B cell (primary cell): Measurements from ENCODE around the gene CELF6. TPM values are rescaled to one million over a fixed set of nuclear protein-coding genes. Genes with fewer than 3 reads are reported as not detected.

Source experiments
- ATAC-seq: fragments of 200-7000 bp; cut with Tn5 transposase; one replicate; pipeline ENCODE4 v1.10.0; 2021; ENCODE audit warnings: low read depth, mild to moderate bottlenecking, moderate number of reproducible peaks, moderate library complexity
- CTCF ChIA-PET: fragments of 350-600 bp; sonication (Branson Sonifier 250); formaldehyde crosslinking; loops from one replicate; lab custom pipeline; 2021; ENCODE audit warnings: antibody characterized with exemption, inconsistent platforms; lab: Charles Lee
- POLR2A ChIA-PET: fragments of 350-600 bp; sonication (Branson Sonifier 250); formaldehyde crosslinking; loops from one replicate; lab custom pipeline; 2021; ENCODE audit warnings: antibody characterized with exemption; lab: Charles Lee
- DNase-seq: peaks from one replicate; pipeline ENCODE4 v3.0.0; 2013
- H2AFZ ChIP-seq: 2 replicates; pipeline ENCODE4 v1.6.1; 2012; ENCODE audit warnings: mild to moderate bottlenecking, low read depth, low read length; ENCODE audit not compliant: insufficient read depth, poor library complexity, severe bottlenecking
- H3K27ac ChIP-seq, 2 donors: 1 replicate in 1 of 2; 2 replicates in 1 of 2; pipeline ENCODE4 v1.5.1; 2012 to 2013; ENCODE audit warnings: low read length in 2 of 2, mild to moderate bottlenecking in 2 of 2, moderate library complexity in 1 of 2
- H3K27me3 ChIP-seq, 4 experiments: fragments of 200-600 bp in 1 of 4; sonication (generic) in 1 of 4; replicated peaks in 1 of 4; 1 replicate in 2 of 4; 2 replicates in 2 of 4; pipeline versions ENCODE4 v1.6.1 to v1.7.0; 2013 to 2016; ENCODE audit warnings: low read length in 3 of 4, mild to moderate bottlenecking in 2 of 4, mixed read lengths in 1 of 4, moderate library complexity in 1 of 4; ENCODE audit not compliant: insufficient read depth in 4 of 4, control insufficient read depth in 3 of 4; ENCODE audit errors: control extremely low read depth in 1 of 4
- H3K36me3 ChIP-seq, 2 experiments: replicated peaks in 1 of 2; 1 replicate in 1 of 2; 2 replicates in 1 of 2; pipeline versions ENCODE4 v1.6.1 to v1.7.1; 2013; ENCODE audit warnings: low read length in 1 of 2; ENCODE audit not compliant: insufficient read depth in 2 of 2, control insufficient read depth in 1 of 2; ENCODE audit errors: control extremely low read depth in 1 of 2, extremely low read depth in 1 of 2
- H3K4me1 ChIP-seq, 2 donors: fragments of 200-600 bp in 1 of 2; sonication (generic) in 1 of 2; 1 replicate in 1 of 2; 2 replicates in 1 of 2; pipeline versions ENCODE4 v1.5.1 to v1.6.1; 2013 to 2017; ENCODE audit warnings: low read length in 2 of 2; ENCODE audit not compliant: control insufficient read depth in 2 of 2, insufficient read depth in 2 of 2
- H3K4me2 ChIP-seq: replicated peaks from 2 replicates; pipeline ENCODE3; 2012; ENCODE audit warnings: mild to moderate bottlenecking, low read depth, low read length; ENCODE audit not compliant: poor library complexity, severe bottlenecking
- H3K4me3 ChIP-seq, 5 experiments: fragments of 200-600 bp in 1 of 5; sonication (generic) in 1 of 5; 1 replicate in 3 of 5; 2 replicates in 2 of 5; pipeline versions ENCODE4 v1.5.1 to v1.7.0; 2011 to 2016; ENCODE audit warnings: low read length in 4 of 5, mild to moderate bottlenecking in 4 of 5, low read depth in 2 of 5, control low read depth in 1 of 5, moderate library complexity in 1 of 5; ENCODE audit not compliant: insufficient read depth in 1 of 5; ENCODE audit errors: control extremely low read depth in 1 of 5, extremely low read depth in 1 of 5
- H3K79me2 ChIP-seq: fragments of 200-600 bp; sonication (generic); one replicate; pipeline ENCODE4 v1.6.0; 2016; ENCODE audit warnings: low read length; ENCODE audit not compliant: control insufficient read depth, insufficient read depth
- H3K9ac ChIP-seq: fragments of 200-600 bp; sonication (generic); 2 replicates; pipeline ENCODE4 v1.6.1; 2017; ENCODE audit warnings: mild to moderate bottlenecking, low read length, moderate library complexity
- H3K9me3 ChIP-seq, 3 donors: one replicate each; pipeline versions ENCODE4 v1.6.1 to v1.7.1; 2013; ENCODE audit warnings: low read length in 2 of 3; ENCODE audit not compliant: control insufficient read depth in 2 of 3, insufficient read depth in 1 of 3; ENCODE audit errors: control extremely low read depth in 1 of 3
- H4K20me1 ChIP-seq: 2 replicates; pipeline ENCODE4 v1.6.0; 2012; ENCODE audit warnings: mild to moderate bottlenecking, low read length; ENCODE audit not compliant: insufficient read depth, control insufficient read depth, poor library complexity, severe bottlenecking
- H3K27ac Mint-ChIP-seq: one replicate; pipeline ENCODE4 v1.8.0; 2021; ENCODE audit warnings: mixed read lengths
- H3K27me3 Mint-ChIP-seq: one replicate; pipeline ENCODE4 v1.8.0; 2021; ENCODE audit warnings: mixed read lengths
- H3K4me1 Mint-ChIP-seq: one replicate; pipeline ENCODE4 v1.8.0; 2021; ENCODE audit warnings: mixed read lengths
- H3K4me3 Mint-ChIP-seq: one replicate; pipeline ENCODE4 v1.8.0; 2021; ENCODE audit warnings: mixed read lengths
- H3K9me3 Mint-ChIP-seq: one replicate; pipeline ENCODE4 v1.8.0; 2022; ENCODE audit warnings: mixed read lengths; ENCODE audit not compliant: insufficient read depth
- CTCF ChIP-seq: fragments of 200-600 bp; IDR thresholded peaks from one replicate; pipeline ENCODE4 v1.8.0; 2022; ENCODE audit warnings: antibody characterized with exemption, mild to moderate bottlenecking
- EZH2 ChIP-seq: IDR thresholded peaks from 2 replicates; pipeline ENCODE4 v1.6.1; 2012; ENCODE audit warnings: borderline replicate concordance, low read depth, mild to moderate bottlenecking, moderate library complexity, low read length; ENCODE audit not compliant: insufficient read depth, poor library complexity, severe bottlenecking
- WGBS: methylation state at CpG from one replicate; pipeline ENCODE4 v1.1.5; 2013; ENCODE audit warnings: missing lambda C conversion rate; ENCODE audit not compliant: insufficient coverage; 5-methylcytosine and 5-hydroxymethylcytosine counted together
- intact Hi-C: fragments of 100-400 bp; cut with micrococcal nuclease; formaldehyde crosslinking; loops from one replicate; pipeline ENCODE4 v1.10.0; 2022
- polyA plus RNA-seq: library from polyadenylated mRNA; depleted of rRNA; stranded (reverse); fragments of >200 nt; gene quantifications from 2 replicates; pipeline ENCODE4 v1.2.3, GENCODE V29; 2012
- total RNA-seq, 2 donors: library from RNA; stranded (reverse); fragments of 120-200 nt in 1 of 2; gene quantifications; 1 replicate in 1 of 2; 2 replicates in 1 of 2; pipeline versions ENCODE4 v1.2.3 to v1.2.4, GENCODE V29; 2013 to 2022

The CELF6 gene
- total and polyA plus RNA-seq, 2 donors (not counting 1 experiment from before 2014, with no cell fraction given): 5.3 to 8.5 TPM

GRCh38 chr15:72340366-72340765 lies 20.4 kb upstream of the CELF6 start:
- no peak overlapping the region for H3K27ac Mint-ChIP-seq
- ChIA-PET POLR2A (no interaction called here), CTCF (interaction anchor here (0.5 to 1.5 kb wide), 7 partner anchors 12 to 932 kb away, joined by 3 to 4 read pairs (median 3); no protein-coding TSS in a partner anchor)

GRCh38 chr15:72339777-72340177 lies 19.8 kb upstream of the CELF6 start:
- Mint-ChIP-seq H3K4me1 (no peaks in the 10 kb centered on the region), H3K9me3 (no peaks in the 10 kb centered on the region), H3K4me3 (no peak overlapping the region), H3K27me3 (no peaks in the 10 kb centered on the region), H3K27ac (no peak overlapping the region)
- no peak overlapping the region for H3K27ac ChIP-seq
- TF ChIP-seq EZH2: no peak
- no peak for TF ChIP-seq CTCF
- H3K4me1 ChIP-seq: no peaks in the 10 kb centered on the region
- H2AFZ ChIP-seq: no peak overlapping the region
- intact Hi-C loops: no loop called here
- no peaks in the 10 kb centered on the region for H3K27me3 ChIP-seq
- POLR2A ChIA-PET: no interaction called here
- no peaks in the 10 kb centered on the region for H3K9me3 ChIP-seq
- DNase-seq (no peak), ATAC-seq (no peak)
- no peak overlapping the region for H3K4me3 ChIP-seq
- H3K9ac ChIP-seq: no peak overlapping the region
- H3K36me3 ChIP-seq: peaks cover 5 to 34% of the 10 kb centered on the region in 2 experiments
- CTCF ChIA-PET: interaction anchor here (0.6 to 1.5 kb wide), 4 partner anchors 97 to 194 kb away, joined by 3 to 4 read pairs (median 3); no protein-coding TSS in a partner anchor
- no peaks in the 10 kb centered on the region for H4K20me1 ChIP-seq
- WGBS: 85% methylated on average over 3 of the region's 3 CpGs
- H3K79me2 ChIP-seq: no peaks in the 10 kb centered on the region
- no peak overlapping the region for H3K4me2 ChIP-seq

More at GRCh38 chr15:72340366-72340765, 20.4 kb upstream of the CELF6 start:
- ATAC-seq: no peak
- Histone ChIP-seq H3K79me2 (no peaks in the 10 kb centered on the region), H4K20me1 (no peaks in the 10 kb centered on the region), H2AFZ (no peak overlapping the region), H3K27ac (no peak overlapping the region), H3K27me3 (no peaks in the 10 kb centered on the region), H3K4me1 (no peaks in the 10 kb centered on the region), H3K4me3 (no peak overlapping the region), H3K36me3 (peaks cover 8 to 35% of the 10 kb centered on the region in 2 experiments), H3K4me2 (no peak overlapping the region), H3K9me3 (no peaks in the 10 kb centered on the region), H3K9ac (no peak overlapping the region)
- Mint-ChIP-seq H3K4me3 (no peak overlapping the region), H3K4me1 (no peaks in the 10 kb centered on the region), H3K27me3 (no peaks in the 10 kb centered on the region), H3K9me3 (no peaks in the 10 kb centered on the region)
- intact Hi-C loops: no loop called here
- WGBS: 100% methylated on average over 1 of the region's 1 CpG
- no peak for DNase-seq
- TF ChIP-seq CTCF: no peak
- no peak for TF ChIP-seq EZH2
